ENCODE results near the gene SREBF1.
"Not testable (repeated sequence)": the region's sequence is repeated elsewhere in the genome, so short reads cannot be mapped to it uniquely, and the experiment has no call there.

SREBF1 gene

GRCh38 chr17:17809531-17810083 is 27.2 kb downstream of the SREBF1 start:
- DNase-seq, result no peak

- peak; percentile 39 for DNase-seq
These were observed 27.9 kb downstream of the SREBF1 start for GRCh38 chr17:17808706-17809432.

GRCh38 chr17:17808200-17808599 is 28.6 kb downstream of the SREBF1 start:
- not testable (repeated sequence) for DNase-seq

- DNase-seq, result no peak
These were observed 29.3 kb downstream of the SREBF1 start for GRCh38 chr17:17807440-17807839.

GRCh38 chr17:17806611-17807274 is 30.0 kb downstream of the SREBF1 start:
- DNase-seq, result no peak

- no peak for DNase-seq
These were observed 30.8 kb downstream of the SREBF1 start for GRCh38 chr17:17806035-17806434.

- no peak for DNase-seq
These were observed 31.2 kb downstream of the SREBF1 start for GRCh38 chr17:17805575-17805974.

- no peak for DNase-seq
These were observed 32.8 kb downstream of the SREBF1 start for GRCh38 chr17:17804007-17804406.

GRCh38 chr17:17801800-17802481 is 34.8 kb downstream of the SREBF1 start:
- DNase-seq, result no peak

GRCh38 chr17:17800504-17801021 is 36.2 kb downstream of the SREBF1 start:
- no peak for DNase-seq

GRCh38 chr17:17798573-17799255 is 38.1 kb downstream of the SREBF1 start:
- DNase-seq, result no peak

GRCh38 chr17:17798010-17798556 is 38.7 kb downstream of the SREBF1 start:
- no peak for DNase-seq

- DNase-seq, result no peak
These were observed 39.5 kb downstream of the SREBF1 start for GRCh38 chr17:17797119-17797809.

GRCh38 chr17:17796787-17797061 is 40.1 kb downstream of the SREBF1 start:
- DNase-seq, result no peak

GRCh38 chr17:17795946-17796786 is 40.6 kb downstream of the SREBF1 start:
- DNase-seq, result no peak

- no peak for DNase-seq
These were observed 41.5 kb downstream of the SREBF1 start for GRCh38 chr17:17795296-17795695.

GRCh38 chr17:17794382-17794781 is 42.4 kb downstream of the SREBF1 start:
- DNase-seq, result no peak

GRCh38 chr17:17793378-17794214 is 43.2 kb downstream of the SREBF1 start:
- no peak for DNase-seq

GRCh38 chr17:17792551-17793377 is 44.0 kb downstream of the SREBF1 start:
- DNase-seq, result peak; percentile 50
